GM12878 (cell line): ENCODE results near the gene HADHA. TPM values are rescaled to one million over a fixed set of nuclear protein-coding genes. Genes with fewer than 3 reads are reported as not detected.

Experiments
- ATAC-seq: fragments of 200-7000 bp; cut with Tn5 transposase; 3 replicates; pipeline ENCODE4 v1.9.1; 2020; ENCODE audit warnings: mild to moderate bottlenecking, moderate library complexity
- BruUV-seq: library from RNA; stranded (reverse); fragments of 400-500 nt; replicated peaks from 2 replicates; lab custom pipeline; 2021; lab: Mats Ljungman, UMichigan
- CTCF ChIA-PET: fragments of 300-600 bp; sonication (Branson Sonifier 250); formaldehyde crosslinking; extraction: SDS; loops from one replicate; lab custom pipeline; 2021; ENCODE audit warnings: inconsistent platforms; lab: Yijun Ruan, JAX
- POLR2A ChIA-PET: fragments of 350-600 bp; formaldehyde crosslinking; extraction: SDS; loops from one replicate; lab custom pipeline; 2021; ENCODE audit warnings: inconsistent platforms; lab: Charles Lee
- RAD21 ChIA-PET: fragments of 300-600 bp; sonication (Branson Sonifier 250); formaldehyde crosslinking; loops from one replicate; lab custom pipeline; 2023; ENCODE audit warnings: antibody characterized with exemption; ENCODE audit not compliant: unreplicated experiment; lab: Charles Lee
- SMC1A ChIA-PET: fragments of 300-600 bp; sonication (Branson Sonifier 250); formaldehyde crosslinking; loops from one replicate; lab custom pipeline; 2023; ENCODE audit not compliant: unreplicated experiment, uncharacterized antibody; lab: Charles Lee
- DNase-seq: peaks from one replicate; pipeline ENCODE4 v3.0.0-alpha.2; 2011; ENCODE audit warnings: low read depth, low spot score
- FAIRE-seq: peaks from 3 replicates; lab custom pipeline; 2011; peaks lifted over from hg19 to GRCh38; lab: Jason Lieb, UNC
- H2AFZ ChIP-seq: 2 replicates; pipeline ENCODE4 v1.6.0; 2011; ENCODE audit warnings: low read depth, low read length, control low read depth; ENCODE audit not compliant: control insufficient read depth
- H3K27ac ChIP-seq: 2 replicates; pipeline ENCODE4 v1.5.1; 2011; ENCODE audit warnings: control low read depth; ENCODE audit not compliant: control insufficient read depth, insufficient read depth
- H3K27me3 ChIP-seq, 2 experiments: replicated peaks in 1 of 2; 2 replicates each; pipeline versions ENCODE4 v1.6.0 to v1.6.1; 2011; ENCODE audit warnings: low read length in 1 of 2; ENCODE audit not compliant: control insufficient read depth in 2 of 2, insufficient read depth in 2 of 2
- H3K36me3 ChIP-seq, 2 experiments: 2 replicates each; pipeline ENCODE4 v1.5.1; 2011; ENCODE audit warnings: low read length in 1 of 2; ENCODE audit not compliant: control insufficient read depth in 2 of 2, insufficient read depth in 2 of 2
- H3K4me1 ChIP-seq: 2 replicates; pipeline ENCODE4 v1.6.1; 2011; ENCODE audit warnings: mild to moderate bottlenecking, low read length, moderate library complexity, mixed read lengths; ENCODE audit not compliant: control insufficient read depth, insufficient read depth
- H3K4me2 ChIP-seq: 2 replicates; pipeline ENCODE4 v1.6.0; 2011; ENCODE audit warnings: control low read depth; ENCODE audit not compliant: control insufficient read depth, insufficient read depth
- H3K4me3 ChIP-seq: fragments of 200-600 bp; sonication (generic); 2 replicates; pipeline ENCODE4 v1.5.1; 2016
- H3K79me2 ChIP-seq: 2 replicates; pipeline ENCODE4 v1.6.0; 2011; ENCODE audit warnings: low read length; ENCODE audit not compliant: control insufficient read depth, insufficient read depth
- H3K9ac ChIP-seq: 2 replicates; pipeline ENCODE4 v1.8.0; 2011; ENCODE audit warnings: low read length, control low read depth, mixed read lengths; ENCODE audit not compliant: control insufficient read depth, insufficient read depth
- H3K9me3 ChIP-seq: replicated peaks from 3 replicates; pipeline ENCODE4 v1.5.1; 2011; ENCODE audit warnings: mild to moderate bottlenecking, low read length; ENCODE audit not compliant: control insufficient read depth, insufficient read depth
- H4K20me1 ChIP-seq: 2 replicates; pipeline ENCODE4 v1.6.0; 2011; ENCODE audit not compliant: control insufficient read depth, insufficient read depth
- ATF7 ChIP-seq: fragments of 450-650 bp; IDR thresholded peaks from 2 replicates; pipeline ENCODE4 v1.6.1; 2016; ENCODE audit warnings: low read depth, mild to moderate bottlenecking
- GABPA ChIP-seq: IDR thresholded peaks from 2 replicates; pipeline ENCODE4 v1.6.1; 2014; ENCODE audit warnings: antibody characterized with exemption, low read depth, mild to moderate bottlenecking, inconsistent platforms
- IRF4 ChIP-seq: IDR thresholded peaks from 2 replicates; pipeline ENCODE4 v1.6.1; 2011; ENCODE audit warnings: low read depth, low read length
- POLR2A ChIP-seq: IDR thresholded peaks from 2 replicates; pipeline ENCODE4 v1.6.1; 2011; ENCODE audit warnings: low read depth, mild to moderate bottlenecking, low read length
- SIX5 ChIP-seq: IDR thresholded peaks from 2 replicates; pipeline ENCODE4 v1.6.1; 2011; ENCODE audit warnings: mild to moderate bottlenecking, low read depth, low read length, moderate library complexity; ENCODE audit not compliant: severe bottlenecking
- WGBS: methylation state at CpG from one replicate; pipeline ENCODE4 v1.1.6; 2016; ENCODE audit warnings: low lambda C conversion rate; ENCODE audit not compliant: insufficient replicate concordance, insufficient coverage; ENCODE audit errors: missing lambda C conversion rate; 5-methylcytosine and 5-hydroxymethylcytosine counted together
- in situ Hi-C: fragments of 300-500 bp; cut with MboI; formaldehyde crosslinking; loops from 9 replicates; pipeline ENCODE4 v1.14.3; 2018; ENCODE audit warnings: mixed read lengths
- intact Hi-C: fragments of 100-400 bp; cut with micrococcal nuclease; formaldehyde crosslinking; loops from one replicate; pipeline ENCODE4 v1.14.2; 2022; ENCODE audit not compliant: unreplicated experiment
- polyA plus RNA-seq, 11 experiments: library from polyadenylated mRNA; depleted of rRNA in 4 of 11; unstranded in 6 of 11; stranded (reverse) in 5 of 11; fragments of >200 nt; fragmentation: Nextera tagmentation in 4 of 11; fragmentation: Illumina TruSeq in 1 of 11; extraction: Ambion mirVana in 4 of 11; extraction: Trizol in 1 of 11; gene quantifications; 1 replicate in 1 of 11; 2 replicates in 10 of 11; pipeline versions ENCODE4 v1.2.1 to v1.2.3, GENCODE V29; 2011 to 2016; ENCODE audit warnings: inconsistent platforms in 2 of 11, missing spikeins in 2 of 11, low read depth in 1 of 11
- total RNA-seq, 4 experiments: library from RNA; depleted of rRNA in 3 of 4; stranded (reverse); fragments of >200 nt in 3 of 4; fragmentation: Illumina TruSeq in 1 of 4; extraction: Trizol in 1 of 4; gene quantifications; 2 replicates each; pipeline versions ENCODE4 v1.2.1 to v1.2.3, GENCODE V29; 2013 to 2021

HADHA gene
- total and polyA plus RNA-seq, 10 of the 15 experiments (the other 5 are each of a cell fraction or from before 2014, with no cell fraction given): 109 to 207 (median 165) TPM

- no TSS peak for BruUV-seq
- Histone ChIP-seq H3K9me3 (no peaks in the 10 kb centered on the region), H3K36me3 (peaks cover 1 to 22% of the 10 kb centered on the region in 2 experiments; a peak in 3 of 4 replicates), H3K9ac (no peak overlapping the region), H3K4me1 (no peaks in the 10 kb centered on the region), H4K20me1 (no peaks in the 10 kb centered on the region), H3K27ac (no peak overlapping the region), H3K4me3 (no peak overlapping the region), H3K27me3 (no peaks in the 10 kb centered on the region), H3K4me2 (no peak overlapping the region), H3K79me2 (no peaks in the 10 kb centered on the region), H2AFZ (no peak overlapping the region)
- POLR2A ChIA-PET: no interaction called here
- FAIRE-seq: no peak
- no peak for TF ChIP-seq GABPA
- ATAC-seq: no peak
- WGBS: 94% methylated on average over 3 of the region's 3 CpGs
- DNase-seq: no peak
- SMC1A ChIA-PET: no interaction called here
- intact Hi-C loops: no loop called here
- CTCF ChIA-PET: interaction anchor here (0.7 kb wide), 1 partner anchor 51 kb away, joined by 3 read pairs; no protein-coding TSS in a partner anchor
- in situ Hi-C loops: no loop called here
- RAD21 ChIA-PET: no interaction called here
These were observed 35.5 kb upstream of the HADHA start for GRCh38 chr2:26279886-26280285.

- peaks cover 0 to 23% of the 10 kb centered on the region in 2 experiments for H3K36me3 ChIP-seq
- TF ChIP-seq IRF4 (no peak), ATF7 (no peak), SIX5 (no peak), POLR2A (no peak)
- 95% methylated on average over 4 of the region's 4 CpGs for WGBS
- H3K27ac ChIP-seq: no peak overlapping the region
- H3K4me3 ChIP-seq: no peak overlapping the region
- H3K9me3 ChIP-seq: no peaks in the 10 kb centered on the region
- BruUV-seq: no TSS peak
- in situ Hi-C loops (no loop called here), intact Hi-C loops (no loop called here)
- FAIRE-seq (no peak), DNase-seq (no peak), ATAC-seq (no peak)
- no peaks in the 10 kb centered on the region for H3K79me2 ChIP-seq
- no peaks in the 10 kb centered on the region for H4K20me1 ChIP-seq
- no peaks in the 10 kb centered on the region for H3K4me1 ChIP-seq
- no peaks in the 10 kb centered on the region for H3K27me3 ChIP-seq
- ChIA-PET RAD21 (no interaction called here), SMC1A (interaction anchor here (0.7 to 1.1 kb wide), 2 partner anchors 11 to 25 kb away, joined by 3 to 4 read pairs; no protein-coding TSS in a partner anchor), CTCF (interaction anchor here (1.0 kb wide), 1 partner anchor 66 kb away, joined by 3 read pairs; no protein-coding TSS in a partner anchor), POLR2A (no interaction called here)
- no peak overlapping the region for H3K9ac ChIP-seq
- H3K4me2 ChIP-seq: no peak overlapping the region
- no peak overlapping the region for H2AFZ ChIP-seq
These were observed 32.2 kb upstream of the HADHA start for GRCh38 chr2:26276484-26277227.
